Esophagus squamous epithelium (tissue), 4 donors: Measurements from ENCODE around the gene MPST.

Source experiments
- POLR2A ChIP-seq, 4 donors: fragments of 450-650 bp; IDR thresholded peaks; one replicate each; pipeline ENCODE4 v1.6.1; 2017; ENCODE audit warnings: antibody characterized with exemption in 4 of 4, mild to moderate bottlenecking in 4 of 4, moderate library complexity in 3 of 4
- TF ChIP-seq, protein P1 (sequence below), 6 experiments: fragments of 450-650 bp in 4 of 6; fragments of 200-600 bp in 2 of 6; sonication (generic) in 2 of 6; IDR thresholded peaks; one replicate each; pipeline ENCODE4 v1.5.1; 2016 to 2019; ENCODE audit warnings: antibody characterized with exemption in 6 of 6, mild to moderate bottlenecking in 4 of 6, moderate library complexity in 4 of 6

DNA sequence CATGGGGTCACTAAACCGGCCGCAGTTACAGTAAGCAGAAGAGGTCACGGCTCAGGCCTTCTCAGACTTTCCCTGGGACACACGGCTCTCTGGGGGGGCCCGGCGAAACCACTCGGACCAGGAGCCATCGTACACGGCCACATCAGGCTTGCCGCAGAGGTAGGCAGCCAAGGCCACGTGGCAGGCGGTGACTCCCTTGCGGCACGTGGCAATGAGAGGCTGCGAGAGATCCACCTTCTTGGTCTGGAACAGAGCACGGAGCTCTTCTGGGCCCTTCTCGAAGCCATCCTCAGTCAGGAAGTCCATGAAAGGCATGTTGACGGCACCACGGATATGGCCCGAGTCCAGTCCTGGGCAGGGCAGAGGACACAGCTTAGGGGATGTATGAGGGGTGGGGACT lies 8.6 kb upstream of the MPST start:
- TF ChIP-seq, protein P1, sequence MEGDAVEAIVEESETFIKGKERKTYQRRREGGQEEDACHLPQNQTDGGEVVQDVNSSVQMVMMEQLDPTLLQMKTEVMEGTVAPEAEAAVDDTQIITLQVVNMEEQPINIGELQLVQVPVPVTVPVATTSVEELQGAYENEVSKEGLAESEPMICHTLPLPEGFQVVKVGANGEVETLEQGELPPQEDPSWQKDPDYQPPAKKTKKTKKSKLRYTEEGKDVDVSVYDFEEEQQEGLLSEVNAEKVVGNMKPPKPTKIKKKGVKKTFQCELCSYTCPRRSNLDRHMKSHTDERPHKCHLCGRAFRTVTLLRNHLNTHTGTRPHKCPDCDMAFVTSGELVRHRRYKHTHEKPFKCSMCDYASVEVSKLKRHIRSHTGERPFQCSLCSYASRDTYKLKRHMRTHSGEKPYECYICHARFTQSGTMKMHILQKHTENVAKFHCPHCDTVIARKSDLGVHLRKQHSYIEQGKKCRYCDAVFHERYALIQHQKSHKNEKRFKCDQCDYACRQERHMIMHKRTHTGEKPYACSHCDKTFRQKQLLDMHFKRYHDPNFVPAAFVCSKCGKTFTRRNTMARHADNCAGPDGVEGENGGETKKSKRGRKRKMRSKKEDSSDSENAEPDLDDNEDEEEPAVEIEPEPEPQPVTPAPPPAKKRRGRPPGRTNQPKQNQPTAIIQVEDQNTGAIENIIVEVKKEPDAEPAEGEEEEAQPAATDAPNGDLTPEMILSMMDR (IDR thresholded peaks at IDR 0.05), result no peak
- no peak for TF ChIP-seq POLR2A (IDR thresholded peaks at IDR 0.05)
